NOMO-1 treated with dmso at 0.1 percent for 144 hours (cell line): ENCODE measurements around the gene MTF1.

ENCODE experiments used
- DNase-seq: peaks from one replicate; lab custom pipeline; 2025; ENCODE audit not compliant: unreplicated experiment; lab: John Stamatoyannopoulos, UW

The MTF1 gene

GRCh38 chr1:37868466-37868865 is 9.1 kb upstream of the MTF1 start:
- no peak for DNase-seq

- no peak for DNase-seq
Observed at GRCh38 chr1:37867784-37868183, 8.4 kb upstream of the MTF1 start.

GRCh38 chr1:37866491-37866890 is 7.1 kb upstream of the MTF1 start:
- DNase-seq = no peak

GRCh38 chr1:37865348-37866120 is 6.1 kb upstream of the MTF1 start:
- DNase-seq = no peak

GRCh38 chr1:37862330-37862729 is 2.9 kb upstream of the MTF1 start:
- DNase-seq = no peak

- DNase-seq = no peak
Observed at GRCh38 chr1:37861151-37861550, 1.8 kb upstream of the MTF1 start.

- DNase-seq = no peak
Observed at GRCh38 chr1:37860346-37860666, 914 bp upstream of the MTF1 start.

DNA sequence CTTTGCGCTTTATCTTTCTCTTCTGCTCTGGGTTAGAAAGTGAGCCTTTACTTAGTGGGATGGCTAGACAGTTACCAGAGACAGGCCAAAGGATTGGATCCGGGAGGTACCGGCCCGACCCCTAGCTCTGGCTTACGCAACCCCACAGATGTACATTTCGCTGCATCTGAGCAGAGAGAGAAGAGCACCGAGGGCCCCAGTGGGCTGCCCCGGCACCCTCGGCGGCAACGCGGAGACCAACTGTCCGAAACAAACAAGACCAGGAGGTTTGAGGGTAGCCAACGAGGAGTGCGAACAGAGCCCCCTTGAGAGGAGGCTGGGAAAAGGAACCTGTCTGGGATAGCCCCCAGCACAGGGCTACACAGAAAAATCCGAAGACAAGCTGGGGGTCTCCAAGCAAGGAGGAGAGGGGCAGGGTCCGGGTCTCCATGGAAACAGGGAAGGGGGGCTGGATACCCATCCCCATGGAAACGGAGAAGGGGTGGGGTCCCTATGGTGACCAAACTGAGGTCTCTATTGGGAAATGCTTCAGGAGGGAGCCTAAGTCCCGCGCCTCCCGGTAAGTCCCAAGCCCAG is 373 bp downstream of the MTF1 start:
- no peak for DNase-seq

GRCh38 chr1:37854406-37854805 is 5.0 kb downstream of the MTF1 start:
- DNase-seq = no peak

- no peak for DNase-seq
Observed at GRCh38 chr1:37853157-37853556, 6.2 kb downstream of the MTF1 start.

DNA sequence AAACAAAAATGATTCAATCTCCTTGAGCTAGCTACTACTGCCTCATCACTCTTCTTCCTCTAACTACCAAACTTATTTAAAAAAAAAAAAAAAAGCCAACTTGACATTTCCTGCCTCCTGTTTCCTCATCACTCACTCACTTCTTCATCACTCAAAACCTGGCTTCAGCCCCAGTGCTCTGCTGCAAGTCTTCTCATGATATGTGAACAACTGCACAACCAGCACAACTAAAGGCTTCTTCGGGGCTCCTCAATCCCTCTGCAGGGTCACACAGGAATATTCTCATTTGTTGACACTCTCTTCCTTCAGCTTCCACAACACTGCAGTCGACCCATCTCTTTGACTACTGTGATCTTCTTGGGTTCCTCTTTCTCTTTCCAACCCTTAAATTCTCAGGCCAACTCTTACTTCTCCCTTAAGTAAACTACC is 7.6 kb downstream of the MTF1 start:
- DNase-seq = peak; percentile 66

- DNase-seq = no peak
Observed at GRCh38 chr1:37851262-37851661, 8.1 kb downstream of the MTF1 start.

- DNase-seq = no peak
Observed at GRCh38 chr1:37850352-37850955, 8.9 kb downstream of the MTF1 start.

DNA sequence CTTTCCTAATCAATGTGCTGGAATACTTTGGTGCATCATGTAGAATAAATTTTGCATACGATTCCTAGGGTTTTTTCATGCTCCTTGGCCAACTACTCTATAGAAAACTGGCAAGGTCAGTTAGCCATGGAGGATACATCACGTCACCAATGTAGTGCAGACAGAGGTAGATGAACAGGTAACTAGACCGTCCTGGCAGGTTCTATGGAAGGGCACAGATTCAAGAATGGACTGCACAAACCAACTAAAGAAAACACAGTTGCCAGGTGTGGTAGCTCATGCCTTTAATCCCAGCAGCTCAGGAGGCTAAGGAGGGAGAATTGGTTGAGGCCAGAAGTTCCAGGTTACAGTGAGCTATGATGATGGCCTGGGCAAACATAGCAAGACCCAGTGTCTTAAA is 9.9 kb downstream of the MTF1 start:
- no peak for DNase-seq

DNA sequence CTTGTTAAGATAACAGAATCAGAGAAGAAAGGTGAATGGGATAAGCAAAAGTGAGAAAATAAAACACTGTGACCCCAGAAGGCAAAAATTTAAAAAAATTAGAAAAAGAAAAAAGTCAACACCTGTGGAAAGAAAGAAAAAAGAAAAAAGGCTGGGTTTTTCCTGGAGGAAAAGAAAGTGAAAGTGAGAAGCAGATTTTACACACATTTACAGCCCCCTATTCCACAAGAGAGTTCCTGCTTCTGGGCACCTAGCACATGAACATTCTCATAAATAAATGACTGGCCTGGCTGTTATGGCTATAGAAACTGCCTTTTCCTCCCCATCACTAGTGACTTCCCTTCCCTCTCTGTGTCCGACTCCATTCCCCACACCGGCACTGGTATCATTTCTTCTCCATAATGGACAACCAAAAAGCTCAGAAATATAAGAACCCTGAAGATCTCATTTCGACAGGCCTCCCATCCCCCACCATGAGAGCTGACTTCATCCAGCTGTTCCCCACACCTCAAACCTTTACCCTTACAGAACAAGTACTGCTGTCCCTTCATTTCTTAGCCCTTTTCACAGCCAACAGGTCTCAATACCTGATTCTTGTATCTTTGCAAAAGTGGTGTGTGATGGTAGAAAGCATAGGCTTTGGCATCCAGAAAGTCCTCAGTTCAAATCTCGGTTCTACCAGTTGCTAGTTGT is 12.6 kb downstream of the MTF1 start:
- DNase-seq = peak; percentile 15

DNA sequence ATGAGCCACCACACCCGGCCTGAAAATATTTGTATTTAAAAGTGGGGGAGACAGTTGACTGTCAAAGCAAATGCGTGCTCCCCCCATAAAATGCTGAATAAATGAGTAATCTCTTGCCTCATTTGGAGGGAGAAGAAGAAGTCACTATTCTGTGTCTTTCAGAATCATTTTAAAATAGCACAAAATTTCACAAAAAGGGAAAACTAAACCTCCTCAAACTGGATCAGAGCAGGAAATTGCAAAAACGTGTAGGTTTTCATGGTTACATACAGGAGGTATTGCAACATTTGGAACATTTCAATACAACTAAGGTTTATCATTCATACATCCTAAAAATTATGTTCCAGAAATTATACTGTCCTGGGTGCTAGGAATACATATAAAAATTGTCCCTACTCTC is 13.6 kb downstream of the MTF1 start:
- DNase-seq = peak; percentile 52

DNA sequence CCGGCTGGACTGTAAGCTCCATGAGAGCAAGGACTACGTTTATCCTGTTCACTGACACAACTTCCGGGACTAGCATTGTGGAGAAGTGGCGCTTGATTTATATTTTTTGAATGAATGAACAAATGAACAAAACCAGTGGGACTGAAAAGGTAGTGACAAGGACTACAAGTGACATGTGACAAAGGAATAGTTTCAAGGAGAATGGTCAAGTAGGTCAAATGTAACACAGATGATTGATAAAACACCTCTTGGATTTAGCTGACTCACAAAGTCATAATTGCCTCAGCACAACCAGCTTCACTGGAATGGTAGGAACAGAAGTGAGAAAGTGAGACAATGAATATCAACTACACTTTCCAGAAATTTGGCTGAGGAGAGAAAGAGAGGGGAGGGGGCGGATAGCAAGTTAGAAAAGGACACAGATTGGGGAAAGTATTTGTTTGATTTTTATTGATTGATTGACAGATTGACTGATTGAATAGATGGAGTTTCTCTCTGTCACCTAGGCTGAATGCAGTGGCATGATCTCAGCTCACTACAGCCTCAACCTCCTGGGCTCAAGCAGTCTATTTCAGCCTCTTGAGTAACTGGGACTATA is 14.2 kb downstream of the MTF1 start:
- no peak for DNase-seq

- no peak for DNase-seq
Observed at GRCh38 chr1:37844536-37844935, 14.9 kb downstream of the MTF1 start.

- DNase-seq = no peak
Observed at GRCh38 chr1:37841652-37842051, 17.7 kb downstream of the MTF1 start.

DNA sequence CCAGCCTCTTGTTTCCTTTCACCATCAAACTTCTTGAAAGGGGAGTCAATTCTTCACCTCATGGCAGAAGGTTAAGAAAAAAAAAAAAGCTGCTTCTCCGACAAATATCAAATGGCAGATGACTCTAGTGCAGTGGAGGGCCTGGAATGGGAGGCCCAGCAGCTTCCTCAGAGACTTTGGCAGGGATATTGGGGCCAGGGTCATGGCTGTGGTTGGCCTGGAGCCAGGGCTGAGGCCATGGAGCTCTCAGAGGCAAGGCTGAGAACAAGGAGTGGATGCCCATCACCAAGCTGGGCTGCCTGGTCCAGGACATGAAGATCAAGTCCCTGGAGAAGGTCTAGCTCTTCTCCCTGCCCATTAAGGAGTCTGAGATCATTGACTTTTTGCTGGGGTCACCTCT is 18.7 kb downstream of the MTF1 start:
- DNase-seq = no peak

DNA sequence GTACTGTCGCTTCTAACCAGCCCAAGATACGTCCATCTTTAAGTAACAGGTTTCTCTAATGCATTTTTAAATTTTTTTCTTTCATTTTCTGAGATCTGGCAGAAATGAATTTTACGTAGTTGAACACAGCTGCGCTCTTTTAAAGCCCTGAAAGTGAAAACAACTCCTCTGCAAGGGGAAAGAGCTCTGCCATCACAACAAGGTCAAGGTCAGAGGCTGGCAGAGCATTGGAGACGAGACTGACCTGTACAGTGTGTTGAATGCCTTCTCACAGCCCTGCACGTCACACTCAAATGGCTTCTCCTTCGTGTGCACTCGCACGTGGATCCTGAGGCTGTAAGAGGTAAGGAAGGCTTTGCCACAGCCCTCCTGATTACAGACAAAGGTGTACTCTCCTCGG is 19.7 kb downstream of the MTF1 start:
- no peak for DNase-seq

GRCh38 chr1:37836788-37837187 is 22.6 kb downstream of the MTF1 start:
- no peak for DNase-seq
